ENCODE results near the gene KAZN. TPM values are rescaled to one million over a fixed set of nuclear protein-coding genes. Genes with fewer than 3 reads are reported as not detected.

The KAZN gene
- total RNA-seq, 6 experiments from 2014 or later, result 13.1 to 22.3 (median 20.7) TPM

DNA sequence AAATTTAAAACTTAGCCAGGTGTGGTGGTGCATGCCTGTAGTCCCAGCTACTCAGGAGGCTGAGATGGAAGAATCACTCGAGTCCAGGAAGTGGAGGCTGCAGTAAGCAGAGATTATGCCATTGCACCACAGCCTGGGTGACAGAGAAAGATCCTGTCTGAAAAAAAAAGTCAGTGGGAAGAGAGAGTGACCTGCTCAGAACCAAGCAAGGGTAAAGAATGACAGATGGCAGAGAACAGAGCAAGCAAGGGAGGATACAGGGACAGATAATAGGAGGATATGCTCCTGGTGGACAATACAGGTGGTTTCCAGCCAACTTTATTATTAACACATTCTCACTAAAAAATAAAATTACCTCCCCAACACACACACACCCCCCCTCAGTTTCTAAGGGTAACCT, 550.5 kb downstream of the KAZN start:
- Mint-ChIP-seq H3K36me3 (ENCODE audit: low read depth) (no peaks in the 10 kb centered on the region), H3K4me3 (no peak overlapping the region), H3K27me3 (ENCODE audit: insufficient read depth) (peaks cover 38% of the 10 kb centered on the region), H3K27ac (no peak overlapping the region), H3K4me1 (ENCODE audit: low read depth) (no peaks in the 10 kb centered on the region; the same call in 1 of the 2 replicates), H3K9me3 (peaks cover 5% of the 10 kb centered on the region; the same call in 1 of the 2 replicates)
- DNase-seq, result no peak
- TF ChIP-seq, protein P1, sequence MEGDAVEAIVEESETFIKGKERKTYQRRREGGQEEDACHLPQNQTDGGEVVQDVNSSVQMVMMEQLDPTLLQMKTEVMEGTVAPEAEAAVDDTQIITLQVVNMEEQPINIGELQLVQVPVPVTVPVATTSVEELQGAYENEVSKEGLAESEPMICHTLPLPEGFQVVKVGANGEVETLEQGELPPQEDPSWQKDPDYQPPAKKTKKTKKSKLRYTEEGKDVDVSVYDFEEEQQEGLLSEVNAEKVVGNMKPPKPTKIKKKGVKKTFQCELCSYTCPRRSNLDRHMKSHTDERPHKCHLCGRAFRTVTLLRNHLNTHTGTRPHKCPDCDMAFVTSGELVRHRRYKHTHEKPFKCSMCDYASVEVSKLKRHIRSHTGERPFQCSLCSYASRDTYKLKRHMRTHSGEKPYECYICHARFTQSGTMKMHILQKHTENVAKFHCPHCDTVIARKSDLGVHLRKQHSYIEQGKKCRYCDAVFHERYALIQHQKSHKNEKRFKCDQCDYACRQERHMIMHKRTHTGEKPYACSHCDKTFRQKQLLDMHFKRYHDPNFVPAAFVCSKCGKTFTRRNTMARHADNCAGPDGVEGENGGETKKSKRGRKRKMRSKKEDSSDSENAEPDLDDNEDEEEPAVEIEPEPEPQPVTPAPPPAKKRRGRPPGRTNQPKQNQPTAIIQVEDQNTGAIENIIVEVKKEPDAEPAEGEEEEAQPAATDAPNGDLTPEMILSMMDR (IDR thresholded peaks at IDR 0.05), result no peak

DNA sequence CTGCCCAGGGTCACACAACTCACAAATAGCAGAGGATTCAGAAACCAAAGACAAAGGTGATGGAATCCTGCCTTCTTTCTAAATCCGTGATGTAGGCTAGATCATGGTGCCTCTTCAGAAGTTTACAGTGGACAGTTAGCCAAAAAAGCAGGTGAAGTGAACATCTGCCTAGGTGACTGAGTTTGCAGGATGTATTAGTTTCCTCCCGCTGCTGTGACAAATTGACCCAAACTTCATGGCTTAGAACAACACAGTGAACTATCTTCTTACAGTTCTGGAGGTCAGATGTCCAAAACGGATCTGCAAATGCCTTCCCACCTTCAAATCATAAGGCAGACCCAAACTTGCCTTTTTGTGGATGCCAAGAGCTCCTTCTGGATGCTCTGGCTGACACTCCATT, 551.9 kb downstream of the KAZN start:
- Mint-ChIP-seq H3K36me3 (ENCODE audit: low read depth) (no peaks in the 10 kb centered on the region), H3K9me3 (peaks cover 5% of the 10 kb centered on the region; the same call in 1 of the 2 replicates), H3K27me3 (ENCODE audit: insufficient read depth) (peaks cover 33% of the 10 kb centered on the region), H3K4me1 (ENCODE audit: low read depth) (peaks cover 12% of the 10 kb centered on the region), H3K27ac (no peak overlapping the region), H3K4me3 (no peak overlapping the region)
- DNase-seq, result no peak
- TF ChIP-seq, protein P1 (IDR thresholded peaks at IDR 0.05), result no peak

DNA sequence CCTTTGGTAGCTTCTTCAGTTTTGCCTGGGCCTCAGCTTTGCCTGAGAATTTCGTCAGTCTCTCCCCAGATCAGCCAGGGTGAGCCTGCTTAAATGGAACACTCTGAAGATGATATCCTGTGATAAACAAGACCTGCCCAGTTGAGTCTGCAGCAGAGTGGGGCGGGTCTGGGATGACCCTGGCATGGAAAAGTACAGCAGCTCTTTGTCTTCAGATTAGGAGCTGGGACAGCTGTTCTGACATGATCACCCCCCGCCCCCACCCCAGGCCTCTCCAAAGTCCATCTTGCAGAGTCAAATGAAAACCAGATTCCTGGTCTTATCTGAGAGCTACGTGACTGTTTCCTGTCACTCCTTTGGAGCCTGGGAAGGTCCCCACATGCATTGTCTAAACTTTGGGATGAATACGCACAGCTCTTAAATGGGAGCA, 552.9 kb downstream of the KAZN start:
- H3K4me3 Mint-ChIP-seq, result no peak overlapping the region

DNA sequence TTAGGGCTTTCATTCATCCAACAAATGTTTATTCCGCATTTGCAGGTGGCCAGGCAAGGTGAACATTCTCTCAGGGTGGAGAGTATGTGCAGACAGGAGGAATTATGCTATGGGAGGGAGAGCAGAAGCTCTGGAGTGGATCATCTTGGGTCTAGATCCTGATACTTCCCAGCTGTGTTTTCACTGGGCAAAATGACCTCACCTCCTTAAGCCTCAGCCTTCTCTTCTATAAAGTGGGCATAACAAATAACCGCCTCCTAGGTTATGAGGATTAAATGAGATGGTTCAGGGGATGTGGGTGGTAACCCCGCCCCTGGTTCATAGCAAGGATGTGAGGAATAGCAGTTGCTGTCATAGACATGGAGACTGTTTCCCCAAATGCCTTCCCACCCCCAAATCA, 553.4 kb downstream of the KAZN start:
- Mint-ChIP-seq H3K36me3 (ENCODE audit: low read depth) (no peaks in the 10 kb centered on the region), H3K27me3 (ENCODE audit: insufficient read depth) (peaks cover 22% of the 10 kb centered on the region), H3K27ac (peak overlapping the region; percentile 84; the same call in 1 of the 2 replicates), H3K9me3 (peaks cover 5% of the 10 kb centered on the region; the same call in 1 of the 2 replicates), H3K4me1 (ENCODE audit: low read depth) (peaks cover 26% of the 10 kb centered on the region), H3K4me3 (no peak overlapping the region)
- TF ChIP-seq, protein P1 (IDR thresholded peaks at IDR 0.05), result no peak
- DNase-seq, result no peak

More for the DNA sequence above, 552.9 kb downstream of the KAZN start:
- Mint-ChIP-seq H3K27me3 (ENCODE audit: insufficient read depth) (peaks cover 26% of the 10 kb centered on the region), H3K4me1 (ENCODE audit: low read depth) (peaks cover 22% of the 10 kb centered on the region), H3K9me3 (peaks cover 5% of the 10 kb centered on the region; the same call in 1 of the 2 replicates), H3K36me3 (ENCODE audit: low read depth) (no peaks in the 10 kb centered on the region), H3K27ac (no peak overlapping the region)
- no peak for DNase-seq
- TF ChIP-seq, protein P1 (IDR thresholded peaks at IDR 0.05), result no peak

DNA sequence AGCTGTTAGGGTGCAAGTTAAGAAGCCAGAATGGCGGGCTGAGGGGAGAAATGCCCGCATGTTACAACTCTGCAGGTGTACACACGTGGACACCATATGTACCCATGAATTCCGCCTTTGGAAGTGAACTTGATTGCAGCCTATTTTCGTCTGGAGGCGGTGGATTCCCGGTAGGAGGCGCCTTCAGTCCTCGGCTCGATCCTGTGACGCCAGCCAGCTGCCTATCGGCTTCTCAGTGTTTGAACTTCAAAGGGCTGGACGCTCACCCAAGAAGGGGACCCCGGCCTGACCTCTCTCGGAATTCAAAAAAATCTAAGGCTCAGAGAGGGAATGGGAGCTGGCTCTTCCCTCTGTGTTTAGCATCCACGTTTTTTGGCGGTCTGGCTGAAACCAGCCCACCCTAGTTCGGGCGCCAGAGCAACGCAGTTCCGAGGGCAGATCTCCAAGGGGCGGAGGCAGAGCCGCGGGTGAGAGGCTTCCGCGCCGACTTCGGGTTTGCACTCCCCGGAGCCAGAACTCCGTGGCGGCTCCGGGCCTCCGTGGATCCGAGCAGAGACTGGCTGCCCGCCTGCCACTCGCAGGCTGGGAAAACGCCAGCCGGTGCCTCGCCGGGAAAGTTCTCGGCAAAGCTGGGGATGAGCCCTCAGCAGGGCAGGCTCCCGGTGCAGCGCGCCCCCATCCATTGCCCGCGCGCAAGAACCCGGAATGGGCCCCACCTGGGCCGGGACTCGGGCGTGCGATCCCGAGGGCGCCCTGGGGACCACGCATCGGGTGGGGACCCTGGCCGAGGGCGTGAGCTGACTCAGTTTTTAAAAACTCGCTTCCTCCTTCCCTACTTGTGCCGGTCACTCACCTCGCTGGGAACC, 554.1 kb downstream of the KAZN start:
- peak overlapping the region; percentile 88 for H3K4me3 Mint-ChIP-seq
- H3K9me3 Mint-ChIP-seq, result peaks cover 5% of the 10 kb centered on the region; the same call in 1 of the 2 replicates
- peak overlapping the region; percentile 84 for H3K27ac Mint-ChIP-seq
- TF ChIP-seq, protein P1 (IDR thresholded peaks at IDR 0.05), result peak; percentile 84
- peak; percentile 84 for DNase-seq
- H3K27me3 Mint-ChIP-seq (ENCODE audit: insufficient read depth), result peaks cover 17% of the 10 kb centered on the region
- peaks cover 32% of the 10 kb centered on the region for H3K4me1 Mint-ChIP-seq (ENCODE audit: low read depth)
- no peaks in the 10 kb centered on the region for H3K36me3 Mint-ChIP-seq (ENCODE audit: low read depth)

Measured in HFFc6 (cell line).